ENCODE measurements around the gene LAMTOR5. TPM values are rescaled to one million over a fixed set of nuclear protein-coding genes. Genes with fewer than 3 reads are reported as not detected.

LAMTOR5 gene
- total RNA-seq, 1 experiment from 2014 or later: 141 TPM

DNA sequence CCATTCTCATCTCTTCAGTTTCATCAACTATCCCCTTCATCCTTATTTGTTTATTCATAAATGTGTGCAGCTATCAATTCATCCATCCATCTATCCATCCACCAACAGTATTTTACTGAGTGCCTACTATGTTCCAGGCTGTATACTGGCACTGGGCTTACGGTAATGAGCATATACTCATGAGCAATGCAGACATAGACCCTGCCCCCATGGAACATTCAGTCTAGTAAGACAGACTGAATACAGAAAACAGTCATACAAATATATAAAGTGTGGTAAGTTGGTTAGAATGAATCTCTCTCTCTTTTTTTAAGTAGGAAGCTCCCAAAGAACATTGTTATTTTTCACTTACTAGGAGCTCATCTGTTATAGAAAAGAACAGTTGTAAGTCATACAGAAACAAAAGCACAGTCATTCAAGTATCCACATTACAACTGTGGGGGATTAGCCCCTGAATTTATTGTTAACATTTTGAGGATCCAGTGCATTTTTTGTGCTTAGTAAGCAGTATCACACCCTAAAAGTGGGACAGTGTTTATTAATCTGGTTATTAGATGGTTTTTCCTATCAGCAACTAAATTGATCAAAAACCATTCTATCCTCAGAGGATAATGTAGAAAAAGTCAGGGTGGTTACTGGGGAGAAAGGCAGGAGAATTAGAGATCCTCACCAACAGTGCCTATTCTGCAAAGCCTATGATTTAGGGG, 20.3 kb downstream of the LAMTOR5 start:
- no peaks in the 10 kb centered on the region for H3K27me3 ChIP-seq
- H3K9me3 ChIP-seq (replicated peaks): no peaks in the 10 kb centered on the region
- DNase-seq: no peak
- no peaks in the 10 kb centered on the region; the same call in 1 of the 2 replicates for H3K36me3 ChIP-seq
- H3K4me3 ChIP-seq: no peak overlapping the region
- peaks cover 10% of the 10 kb centered on the region; the same call in 1 of the 2 replicates for H3K4me1 ChIP-seq
- no peak overlapping the region for H3K27ac ChIP-seq

DNA sequence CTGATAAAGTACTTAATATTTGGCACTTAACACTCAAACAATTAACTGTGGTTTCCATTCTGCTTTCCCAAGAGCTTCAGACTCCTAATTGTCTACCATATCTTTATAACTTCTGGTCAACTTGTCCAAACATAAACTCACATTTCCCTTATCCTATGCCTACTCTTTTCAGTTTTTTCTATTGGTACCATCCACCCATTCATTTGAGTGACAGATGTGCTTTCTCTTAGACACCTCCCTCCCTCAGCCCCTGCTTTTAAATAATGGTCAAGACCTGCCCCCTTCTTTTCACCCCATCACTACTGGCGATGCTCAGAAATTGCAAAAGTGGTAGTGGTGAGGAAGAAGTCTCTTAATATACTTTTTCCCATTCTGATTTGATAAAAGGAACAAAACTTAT, 22.1 kb downstream of the LAMTOR5 start:
- peaks cover 6% of the 10 kb centered on the region; the same call in 1 of the 2 replicates for H3K36me3 ChIP-seq
- no peaks in the 10 kb centered on the region for H3K27me3 ChIP-seq
- H3K9me3 ChIP-seq (replicated peaks): no peaks in the 10 kb centered on the region
- DNase-seq: no peak
- peaks cover 6% of the 10 kb centered on the region; the same call in 1 of the 2 replicates for H3K4me1 ChIP-seq
- no peak overlapping the region for H3K27ac ChIP-seq
- no peak overlapping the region for H3K4me3 ChIP-seq

DNA sequence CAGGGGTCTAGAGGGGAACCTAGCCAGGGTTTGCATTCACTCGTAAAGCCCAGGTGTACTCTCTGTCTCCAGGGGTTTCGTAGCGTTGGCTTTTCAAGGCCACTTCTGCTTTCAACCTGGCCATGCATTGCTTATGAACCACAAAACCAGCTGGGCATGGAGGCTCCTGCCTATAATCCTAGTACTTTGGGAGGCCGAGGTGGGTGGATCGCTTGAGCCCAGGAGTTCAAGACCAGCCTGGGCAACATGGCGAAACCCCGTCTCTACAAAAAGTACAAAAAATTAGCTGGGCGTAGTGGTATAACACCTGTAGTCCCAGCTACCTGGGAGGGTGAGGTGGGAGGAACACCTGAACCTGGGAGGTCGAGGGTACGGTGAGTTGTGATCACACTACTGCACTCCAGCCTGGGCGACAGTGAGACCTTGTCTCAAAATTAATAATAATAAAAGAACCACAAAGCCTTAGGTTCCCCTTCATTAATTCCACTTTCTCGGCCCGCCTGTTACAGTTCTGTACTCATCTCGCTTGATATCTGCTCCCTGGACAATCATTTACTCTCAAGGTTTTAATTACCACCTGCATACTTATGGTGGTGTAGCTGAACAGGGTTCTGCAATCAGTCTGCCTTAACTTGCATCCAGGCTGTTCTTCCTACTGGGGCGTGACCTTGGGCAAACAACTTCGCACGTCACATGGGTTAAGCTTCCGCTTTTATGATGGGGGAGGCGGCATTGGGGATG, 22.7 kb downstream of the LAMTOR5 start:
- Histone ChIP-seq H3K27me3 (no peaks in the 10 kb centered on the region), H3K4me3 (no peak overlapping the region), H3K27ac (no peak overlapping the region), H3K36me3 (peaks cover 10% of the 10 kb centered on the region; the same call in 1 of the 2 replicates), H3K9me3 (replicated peaks) (no peaks in the 10 kb centered on the region), H3K4me1 (no peaks in the 10 kb centered on the region)
- DNase-seq: no peak

DNA sequence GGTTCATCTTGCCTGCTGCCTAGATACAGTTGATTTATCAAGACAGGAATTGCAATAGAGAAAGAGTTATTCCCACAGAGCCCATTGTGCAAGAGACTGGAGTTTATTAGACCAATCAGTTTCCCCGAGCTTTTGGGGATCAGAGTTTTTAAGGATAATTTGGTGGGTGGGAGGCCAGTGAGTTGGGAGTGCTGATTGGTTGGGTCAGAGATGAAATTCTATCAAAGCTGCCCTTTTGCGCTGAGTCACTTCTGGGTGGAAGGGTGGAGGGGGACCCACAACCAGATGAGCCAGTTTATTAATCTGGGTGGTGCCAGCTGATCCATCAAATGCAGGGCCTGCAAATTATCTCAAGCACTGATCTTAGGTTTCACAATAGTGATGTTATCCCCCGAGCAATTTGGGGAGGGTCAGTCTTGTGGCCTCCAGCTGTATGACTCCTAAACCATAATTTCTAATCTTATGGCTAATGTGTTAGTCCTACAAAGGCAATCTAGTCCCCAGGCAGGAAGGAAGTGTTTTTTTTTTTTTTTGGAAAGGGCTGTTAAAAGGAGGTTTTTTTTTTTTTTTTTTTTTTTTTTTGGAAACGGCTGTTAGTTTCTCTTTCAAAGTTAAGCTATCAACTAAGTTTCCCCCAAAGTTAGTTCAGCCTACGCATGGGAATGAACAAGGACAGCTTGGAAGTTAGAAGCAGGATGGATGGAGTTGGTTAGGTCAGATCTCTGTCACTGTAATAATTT, 24.1 kb downstream of the LAMTOR5 start:
- no peaks in the 10 kb centered on the region for H3K9me3 ChIP-seq (replicated peaks)
- H3K27me3 ChIP-seq: no peaks in the 10 kb centered on the region
- no peak overlapping the region for H3K4me3 ChIP-seq
- DNase-seq: no peak
- H3K27ac ChIP-seq: no peak overlapping the region
- no peaks in the 10 kb centered on the region for H3K4me1 ChIP-seq
- peaks cover 17% of the 10 kb centered on the region for H3K36me3 ChIP-seq

DNA sequence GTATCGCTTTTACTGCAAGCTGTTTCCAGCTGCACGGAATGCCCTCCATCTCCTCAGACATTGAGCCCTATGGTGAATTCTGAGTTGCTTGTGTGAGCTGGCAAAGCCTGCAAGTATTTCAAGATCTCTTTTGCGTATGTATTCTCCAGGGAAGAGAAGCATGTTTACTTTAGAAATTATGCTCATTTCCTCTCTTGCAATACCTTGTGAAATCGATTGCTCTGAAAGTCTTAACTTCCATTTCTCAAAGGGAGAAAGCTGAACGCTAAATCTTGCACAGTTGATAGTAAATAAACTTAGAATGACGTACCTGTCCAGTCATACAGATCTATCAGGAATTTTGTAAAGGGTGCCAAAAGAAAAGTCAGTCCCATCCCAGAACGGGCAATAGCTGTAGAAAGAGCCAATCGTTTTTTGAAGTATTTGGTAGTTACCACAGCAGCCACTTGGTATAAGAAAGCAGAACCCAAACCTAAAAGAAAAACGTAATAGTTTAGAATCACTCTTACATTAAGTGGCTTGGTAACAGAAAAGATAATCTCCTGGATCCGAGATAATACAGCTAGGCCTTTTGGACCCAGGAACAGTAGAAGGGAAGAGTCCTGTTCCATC, 26.7 kb downstream of the LAMTOR5 start:
- Histone ChIP-seq H3K4me1 (no peaks in the 10 kb centered on the region), H3K4me3 (no peak overlapping the region), H3K9me3 (replicated peaks) (no peaks in the 10 kb centered on the region), H3K36me3 (peaks cover 36% of the 10 kb centered on the region), H3K27me3 (no peaks in the 10 kb centered on the region), H3K27ac (no peak overlapping the region)
- DNase-seq: no peak

DNA sequence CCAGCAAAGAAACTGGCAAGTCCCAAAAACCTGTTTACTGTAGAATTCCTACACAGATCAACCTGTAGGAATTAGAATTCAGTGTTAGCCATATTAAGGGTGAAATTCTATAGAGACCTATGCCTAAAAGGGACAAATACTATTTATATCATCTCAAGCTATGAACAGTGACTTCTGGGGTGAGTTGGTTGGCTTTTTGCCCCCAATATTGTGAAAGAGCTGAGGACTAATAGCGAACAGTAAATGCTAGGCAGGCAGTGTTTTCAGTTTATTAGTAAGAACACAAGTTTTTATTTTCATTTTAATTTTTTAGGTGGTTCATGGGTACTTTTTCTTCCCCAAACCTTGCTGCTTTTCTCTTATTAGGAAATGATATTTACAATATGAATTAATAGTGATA, 32.0 kb downstream of the LAMTOR5 start:
- H3K36me3 ChIP-seq: peaks cover 58% of the 10 kb centered on the region
- H3K27ac ChIP-seq: no peak overlapping the region
- no peaks in the 10 kb centered on the region for H3K27me3 ChIP-seq
- H3K9me3 ChIP-seq (replicated peaks): no peaks in the 10 kb centered on the region
- no peaks in the 10 kb centered on the region for H3K4me1 ChIP-seq
- DNase-seq: no peak
- H3K4me3 ChIP-seq: no peak overlapping the region

DNA sequence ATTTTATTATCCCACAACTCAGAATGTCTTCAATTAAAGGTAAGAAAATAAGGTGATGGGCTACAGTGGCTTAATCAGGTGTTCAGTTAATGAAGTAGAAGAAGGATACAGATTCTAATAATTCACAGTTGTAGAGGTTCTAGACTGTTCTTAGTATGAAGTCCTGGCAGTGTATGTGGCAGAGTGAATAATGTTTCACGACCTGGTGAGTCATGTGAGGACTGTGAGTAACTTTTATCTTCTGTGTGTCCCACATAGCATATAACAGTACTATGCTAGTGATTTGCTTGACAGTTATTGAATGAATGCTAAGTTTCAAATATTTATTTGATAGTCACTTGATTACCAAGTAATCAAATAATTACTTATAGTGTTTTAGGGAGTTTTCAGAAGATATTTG, 36.7 kb downstream of the LAMTOR5 start:
- Histone ChIP-seq H3K27ac (no peak overlapping the region), H3K4me3 (no peak overlapping the region), H3K27me3 (no peaks in the 10 kb centered on the region), H3K36me3 (peaks cover 42% of the 10 kb centered on the region), H3K4me1 (no peaks in the 10 kb centered on the region), H3K9me3 (replicated peaks) (no peaks in the 10 kb centered on the region)
- no peak for DNase-seq

DNA sequence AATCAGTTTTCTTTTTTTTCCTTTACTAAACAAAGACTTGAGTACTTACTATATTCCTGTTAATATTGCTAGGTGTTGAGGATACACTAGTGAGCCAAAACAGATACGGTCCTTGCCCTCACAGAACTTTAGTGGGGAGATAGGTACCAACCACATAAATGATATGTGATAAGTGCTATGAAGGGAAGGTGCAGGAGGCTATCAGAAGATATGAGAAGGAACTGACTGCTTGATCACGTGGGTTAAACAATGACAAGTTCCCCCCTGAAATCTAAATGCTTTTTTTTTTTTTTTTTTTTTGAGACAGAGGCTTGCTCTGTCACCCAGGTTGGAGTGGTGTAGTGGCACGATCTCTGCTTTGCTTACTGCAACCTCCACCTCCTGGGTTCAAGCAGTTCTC, 43.3 kb downstream of the LAMTOR5 start:
- Histone ChIP-seq H3K4me3 (no peak overlapping the region), H3K4me1 (no peaks in the 10 kb centered on the region), H3K27me3 (no peaks in the 10 kb centered on the region), H3K9me3 (replicated peaks) (no peaks in the 10 kb centered on the region), H3K36me3 (peaks cover 61% of the 10 kb centered on the region), H3K27ac (no peak overlapping the region)
- no peak for DNase-seq

DNA sequence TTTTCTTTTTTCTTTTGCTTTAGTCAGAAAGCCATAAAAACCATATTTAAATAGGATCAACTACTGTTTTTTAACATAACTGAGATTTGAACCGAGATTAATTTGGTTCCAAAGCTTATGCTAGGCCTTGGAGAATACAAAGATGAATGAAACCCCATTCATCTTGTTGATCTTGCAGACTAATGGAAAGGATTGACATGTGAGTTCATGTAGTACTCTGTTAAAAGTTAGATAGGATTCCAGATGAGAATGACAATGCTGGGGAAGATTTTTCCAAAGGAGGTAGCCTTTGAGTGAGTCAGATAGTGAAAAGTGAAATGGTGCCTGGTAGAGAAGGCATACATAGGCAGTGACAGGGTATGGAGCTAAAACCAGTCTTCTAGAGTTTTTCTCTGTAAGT, 45.6 kb downstream of the LAMTOR5 start:
- no peaks in the 10 kb centered on the region for H3K9me3 ChIP-seq (replicated peaks)
- no peak overlapping the region for H3K4me3 ChIP-seq
- no peaks in the 10 kb centered on the region for H3K27me3 ChIP-seq
- H3K4me1 ChIP-seq: no peaks in the 10 kb centered on the region
- peaks cover 77% of the 10 kb centered on the region for H3K36me3 ChIP-seq
- DNase-seq: no peak
- no peak overlapping the region for H3K27ac ChIP-seq

DNA sequence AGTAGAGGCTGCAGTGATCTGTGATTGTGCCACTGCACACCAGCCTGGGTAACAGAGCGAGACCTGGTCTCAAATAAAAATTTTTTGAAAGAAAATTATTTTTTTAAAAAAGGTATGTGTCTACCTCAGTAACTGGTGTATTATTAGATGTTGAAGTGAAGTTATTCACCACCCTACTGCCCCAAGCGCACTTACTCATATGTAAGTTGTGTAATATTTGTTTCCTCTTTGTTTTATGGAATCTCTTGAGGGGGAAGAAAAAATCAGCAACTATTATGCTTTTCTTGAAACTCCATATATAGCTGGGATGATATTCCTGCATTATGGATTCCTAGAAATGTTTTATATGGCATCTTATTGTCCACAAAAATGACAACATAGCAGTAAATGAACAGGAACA, 47.1 kb downstream of the LAMTOR5 start:
- Histone ChIP-seq H3K27ac (no peak overlapping the region), H3K9me3 (replicated peaks) (no peaks in the 10 kb centered on the region), H3K4me1 (no peaks in the 10 kb centered on the region), H3K4me3 (no peak overlapping the region), H3K27me3 (no peaks in the 10 kb centered on the region), H3K36me3 (peaks cover 83% of the 10 kb centered on the region)
- no peak for DNase-seq

DNA sequence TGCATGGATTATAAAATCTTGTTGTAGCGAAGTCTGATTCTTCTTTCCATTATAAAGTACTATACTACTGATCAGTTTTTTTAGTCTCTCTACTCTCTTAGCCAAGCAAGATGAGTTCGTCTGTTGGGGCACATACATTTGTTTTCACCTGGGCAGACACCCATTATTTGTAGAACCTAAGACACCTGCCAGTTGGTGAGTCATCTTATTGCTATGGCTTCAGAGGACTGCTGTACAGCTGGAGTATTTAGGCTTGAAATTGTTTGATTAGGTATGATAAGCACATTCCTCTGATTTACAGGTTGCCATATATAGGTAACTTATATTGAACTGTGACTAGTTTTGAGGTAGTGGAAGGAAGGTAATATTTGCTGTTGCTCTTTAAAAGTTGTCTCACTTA, 51.1 kb downstream of the LAMTOR5 start:
- no peak for DNase-seq
- no peaks in the 10 kb centered on the region for H3K9me3 ChIP-seq (replicated peaks)
- H3K4me1 ChIP-seq: no peaks in the 10 kb centered on the region
- peaks cover 68% of the 10 kb centered on the region for H3K36me3 ChIP-seq
- no peak overlapping the region for H3K27ac ChIP-seq
- no peaks in the 10 kb centered on the region for H3K27me3 ChIP-seq
- H3K4me3 ChIP-seq: no peak overlapping the region

DNA sequence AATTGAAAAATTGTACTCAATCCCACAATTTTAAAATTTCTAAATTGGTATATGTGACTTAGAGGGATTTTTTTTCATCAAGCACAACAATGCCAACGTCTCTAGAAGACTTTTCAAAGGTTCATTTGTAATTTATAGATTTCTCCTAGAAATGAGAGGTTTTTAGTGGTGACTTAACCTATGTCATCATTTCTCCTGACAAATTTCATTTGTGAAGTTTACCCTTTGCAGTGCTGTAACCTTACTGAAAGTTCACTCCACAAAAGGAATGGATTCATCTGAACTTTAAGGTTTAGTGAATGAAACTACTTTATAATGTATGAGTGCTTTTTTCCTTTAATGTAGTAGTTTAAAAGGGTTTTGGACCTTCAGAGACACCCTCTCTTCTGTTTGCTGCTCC, 52.2 kb downstream of the LAMTOR5 start:
- no peak overlapping the region for H3K27ac ChIP-seq
- H3K36me3 ChIP-seq: peaks cover 67% of the 10 kb centered on the region

More for the DNA sequence above, 52.2 kb downstream of the LAMTOR5 start:
- H3K9me3 ChIP-seq (replicated peaks): no peaks in the 10 kb centered on the region
- H3K4me3 ChIP-seq: no peak overlapping the region
- no peaks in the 10 kb centered on the region; the same call in 1 of the 2 replicates for H3K4me1 ChIP-seq
- no peak for DNase-seq
- H3K27me3 ChIP-seq: no peaks in the 10 kb centered on the region
